Measurements from ENCODE around the gene RGMB.

- TF ChIP-seq CTCF (optimal IDR thresholded peaks at IDR 0.05 in 1 of 3, IDR thresholded peaks at IDR 0.05 in 1 of 3, conservative IDR thresholded peaks at IDR 0.05 in 1 of 3; ENCODE audit: extremely low read depth in 1 of 3, insufficient read depth in 2 of 3, low read length in 3 of 3) (no peak), EZH2 (IDR thresholded peaks at IDR 0.05; ENCODE audit: low read length) (no peak)
These were observed 25.4 kb downstream of the RGMB start for GRCh38 chr5:98798847-98799246.

Measured in keratinocyte (primary cell).